Thyroid gland (tissue), 4 donors: ENCODE measurements around the gene GP1BA. TPM values are rescaled to one million over a fixed set of nuclear protein-coding genes. Genes with fewer than 3 reads are reported as not detected.

Experiments used
- DNase-seq, 2 donors: peaks; one replicate each; pipeline ENCODE4 v3.0.0-alpha.2; 2019
- H3K27ac ChIP-seq, 3 donors: fragments of 200-600 bp; sonication (generic); 1 replicate in 2 of 3; 2 replicates in 1 of 3; pipeline ENCODE4 v1.5.1; 2016 to 2019; ENCODE audit warnings: mild to moderate bottlenecking in 1 of 3, moderate library complexity in 1 of 3
- H3K27me3 ChIP-seq: fragments of 200-600 bp; sonication (generic); one replicate; pipeline ENCODE4 v1.5.1; 2019
- H3K36me3 ChIP-seq, 2 donors: fragments of 200-600 bp; sonication (generic); one replicate each; pipeline ENCODE4 v1.5.1; 2016 to 2019
- H3K4me1 ChIP-seq, 2 donors: fragments of 200-600 bp; sonication (generic); one replicate each; pipeline ENCODE4 v1.5.1; 2017 to 2019
- H3K4me3 ChIP-seq, 3 donors: fragments of 200-600 bp; sonication (generic); replicated peaks in 1 of 3; 1 replicate in 2 of 3; 2 replicates in 1 of 3; pipeline ENCODE4 v1.5.1; 2016; ENCODE audit warnings: mild to moderate bottlenecking in 1 of 3
- H3K9me3 ChIP-seq: fragments of 200-600 bp; sonication (generic); one replicate; pipeline ENCODE4 v1.5.1; 2017
- POLR2A ChIP-seq, 2 donors: fragments of 450-650 bp; IDR thresholded peaks; one replicate each; pipeline ENCODE4 v1.6.1; 2017; ENCODE audit warnings: antibody characterized with exemption in 2 of 2, mild to moderate bottlenecking in 2 of 2, moderate library complexity in 1 of 2
- WGBS, 2 donors: methylation state at CpG; one replicate each; pipeline ENCODE4 v1.1.5; 2017; 5-methylcytosine and 5-hydroxymethylcytosine counted together
- intact Hi-C: fragments of 100-400 bp; cut with DNase I; formaldehyde crosslinking; loops from one replicate; pipeline ENCODE4 v1.15.1; 2023
- total RNA-seq, 4 donors: library from RNA; depleted of rRNA; stranded (reverse); fragments of >200 nt; gene quantifications; one replicate each; pipeline ENCODE4 v1.2.3, GENCODE V29; 2016
- TF ChIP-seq, protein P1 (sequence below), 6 experiments: fragments of 200-600 bp in 3 of 6; fragments of 450-650 bp in 3 of 6; sonication (generic) in 3 of 6; IDR thresholded peaks; one replicate each; pipeline ENCODE4 v1.5.1; 2016 to 2019; ENCODE audit warnings: antibody characterized with exemption in 6 of 6, mild to moderate bottlenecking in 2 of 6, inconsistent platforms in 1 of 6, moderate library complexity in 1 of 6

Gene GP1BA
- total RNA-seq, 4 donors from 2014 or later = not detected

DNA sequence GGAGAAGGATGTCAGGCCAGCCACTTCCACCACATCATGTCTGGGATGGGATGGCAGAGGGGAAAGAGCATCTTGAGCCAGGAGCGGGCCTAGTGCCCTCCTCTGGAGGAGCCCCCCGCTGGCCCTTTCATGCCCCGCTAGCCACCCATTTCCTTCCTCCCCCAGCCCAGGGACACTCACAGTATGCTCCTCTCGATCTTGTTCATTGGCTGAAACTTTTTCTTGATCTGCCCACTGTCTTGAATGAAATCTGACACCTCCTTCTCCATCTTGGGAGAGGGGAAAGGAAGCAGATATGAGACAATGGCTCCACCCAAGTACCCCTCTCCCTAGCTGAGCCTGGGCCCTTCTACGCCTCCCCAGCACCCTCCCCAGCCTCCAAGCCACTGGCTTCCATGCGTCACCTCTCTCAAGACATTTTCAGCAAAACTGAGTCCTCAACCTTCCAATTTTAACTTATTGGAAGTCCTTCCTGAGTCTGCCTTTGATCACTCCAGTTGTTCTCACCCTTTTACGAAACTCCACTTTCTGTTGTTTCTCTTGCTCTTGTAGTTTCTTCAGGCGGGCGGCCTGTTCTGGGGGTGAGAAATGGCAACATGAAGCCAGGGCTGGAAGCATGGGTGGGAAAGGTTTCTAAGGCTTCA is 28.3 kb downstream of the GP1BA start:
- H3K9me3 ChIP-seq = no peaks in the 10 kb centered on the region
- no peak overlapping the region for H3K4me3 ChIP-seq
- no peak overlapping the region for H3K27ac ChIP-seq
- TF ChIP-seq POLR2A (IDR thresholded peaks at IDR 0.05) = no peak
- TF ChIP-seq, protein P1, sequence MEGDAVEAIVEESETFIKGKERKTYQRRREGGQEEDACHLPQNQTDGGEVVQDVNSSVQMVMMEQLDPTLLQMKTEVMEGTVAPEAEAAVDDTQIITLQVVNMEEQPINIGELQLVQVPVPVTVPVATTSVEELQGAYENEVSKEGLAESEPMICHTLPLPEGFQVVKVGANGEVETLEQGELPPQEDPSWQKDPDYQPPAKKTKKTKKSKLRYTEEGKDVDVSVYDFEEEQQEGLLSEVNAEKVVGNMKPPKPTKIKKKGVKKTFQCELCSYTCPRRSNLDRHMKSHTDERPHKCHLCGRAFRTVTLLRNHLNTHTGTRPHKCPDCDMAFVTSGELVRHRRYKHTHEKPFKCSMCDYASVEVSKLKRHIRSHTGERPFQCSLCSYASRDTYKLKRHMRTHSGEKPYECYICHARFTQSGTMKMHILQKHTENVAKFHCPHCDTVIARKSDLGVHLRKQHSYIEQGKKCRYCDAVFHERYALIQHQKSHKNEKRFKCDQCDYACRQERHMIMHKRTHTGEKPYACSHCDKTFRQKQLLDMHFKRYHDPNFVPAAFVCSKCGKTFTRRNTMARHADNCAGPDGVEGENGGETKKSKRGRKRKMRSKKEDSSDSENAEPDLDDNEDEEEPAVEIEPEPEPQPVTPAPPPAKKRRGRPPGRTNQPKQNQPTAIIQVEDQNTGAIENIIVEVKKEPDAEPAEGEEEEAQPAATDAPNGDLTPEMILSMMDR (IDR thresholded peaks at IDR 0.05) = no peak
- DNase-seq = no peak
- intact Hi-C loops = no loop called here
- peaks cover 7 to 24% of the 10 kb centered on the region in 2 donors for H3K4me1 ChIP-seq
- WGBS, 2 donors = 83 to 90% methylated on average over 9 of the region's 9 CpGs
- peaks cover 8 to 9% of the 10 kb centered on the region in 2 donors for H3K36me3 ChIP-seq
- H3K27me3 ChIP-seq = no peaks in the 10 kb centered on the region

DNA sequence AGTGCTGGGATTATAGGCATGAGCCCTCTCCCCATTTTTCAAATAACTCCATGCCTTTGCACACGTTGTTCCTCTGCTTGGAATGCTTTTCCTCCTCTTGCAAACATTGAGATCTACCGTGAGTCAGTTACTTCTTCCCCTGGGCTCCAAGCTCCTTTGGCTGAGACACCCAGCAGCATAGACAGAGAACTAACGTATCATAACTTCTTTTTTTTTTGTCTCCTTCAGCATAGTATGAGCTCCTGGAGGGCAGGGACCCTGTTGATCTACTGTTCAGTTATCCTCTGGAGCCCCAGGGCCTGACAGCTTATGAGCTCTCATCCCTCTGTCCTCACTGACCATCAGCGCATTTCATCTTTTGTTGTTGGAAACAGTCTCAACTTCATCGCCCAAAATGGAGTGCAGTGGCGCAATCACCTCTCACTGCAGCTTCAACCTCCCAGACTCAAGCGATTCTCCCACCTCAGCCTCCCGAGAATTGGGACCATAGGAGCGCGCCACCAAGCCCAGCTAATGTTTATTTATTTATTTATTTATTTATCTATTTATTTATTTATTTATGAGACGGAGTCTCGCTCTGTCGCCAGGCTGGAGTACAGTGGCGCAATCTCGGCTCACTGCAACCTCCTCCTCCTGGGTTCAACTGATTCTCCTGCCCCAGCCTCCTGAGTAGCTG is 33.4 kb downstream of the GP1BA start:
- DNase-seq = no peak
- intact Hi-C loops = no loop called here
- Histone ChIP-seq H3K36me3 (peaks cover 0 to 4% of the 10 kb centered on the region in 2 donors), H3K4me1 (peaks cover 20 to 26% of the 10 kb centered on the region in 2 donors), H3K9me3 (no peaks in the 10 kb centered on the region), H3K4me3 (no peak overlapping the region), H3K27ac (peak overlapping the region in 2 of 3 donors; percentile 69 to 89), H3K27me3 (no peaks in the 10 kb centered on the region)
- TF ChIP-seq POLR2A (IDR thresholded peaks at IDR 0.05) = no peak
- TF ChIP-seq, protein P1 (IDR thresholded peaks at IDR 0.05) = no peak
- WGBS, 2 donors = 97% methylated on average over 15 of the region's 15 CpGs

DNA sequence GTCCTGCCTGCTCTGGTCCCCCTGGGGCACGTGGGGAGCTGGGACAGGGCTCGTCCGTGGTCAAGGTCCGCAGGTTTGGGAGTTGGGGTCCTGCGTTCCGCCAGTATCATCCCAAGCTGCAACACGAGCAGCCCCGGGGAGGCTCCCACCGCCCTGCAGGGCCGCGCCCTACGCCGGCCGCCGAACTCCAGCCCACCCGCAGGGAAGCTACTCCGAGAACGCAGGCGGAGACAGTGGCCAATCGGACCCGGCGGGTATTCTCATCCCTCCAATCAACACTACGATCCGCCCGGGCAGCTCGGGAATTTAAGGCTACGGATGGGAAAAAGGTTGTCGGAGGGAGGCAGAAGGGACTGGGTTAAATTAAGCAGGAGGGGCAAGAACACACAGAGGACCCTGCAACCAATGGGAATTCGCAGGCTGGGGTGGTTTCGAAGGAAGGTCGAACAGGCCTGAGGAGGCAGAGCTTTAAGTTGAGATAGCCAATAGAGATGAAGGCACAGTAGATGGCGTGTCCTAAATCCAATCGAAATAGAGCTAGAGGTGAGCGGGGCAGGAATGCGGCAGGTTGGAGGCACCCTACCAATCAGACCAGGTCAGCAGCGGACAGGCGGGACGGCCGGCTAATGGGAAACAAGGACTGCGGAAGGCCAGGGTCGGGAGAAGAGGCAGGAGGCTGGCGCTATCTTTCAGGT is 34.9 kb downstream of the GP1BA start:
- peaks cover 3 to 5% of the 10 kb centered on the region in 2 donors for H3K36me3 ChIP-seq
- H3K9me3 ChIP-seq = no peaks in the 10 kb centered on the region
- TF ChIP-seq POLR2A (IDR thresholded peaks at IDR 0.05) = peak in 1 of 2 donors; percentile 50
- TF ChIP-seq, protein P1 (IDR thresholded peaks at IDR 0.05) = no peak
- H3K27me3 ChIP-seq = no peaks in the 10 kb centered on the region
- intact Hi-C loops = no loop called here
- peak; percentile 99 for DNase-seq
- peaks cover 20 to 26% of the 10 kb centered on the region in 2 donors for H3K4me1 ChIP-seq
- 0 to 1% methylated on average over 22 to 23 of the region's 42 CpGs for WGBS, 2 donors
- peak overlapping the region; percentile 31 to 88 (median 56) for H3K4me3 ChIP-seq
- peak overlapping the region; percentile 79 to 93 (median 90) for H3K27ac ChIP-seq

DNA sequence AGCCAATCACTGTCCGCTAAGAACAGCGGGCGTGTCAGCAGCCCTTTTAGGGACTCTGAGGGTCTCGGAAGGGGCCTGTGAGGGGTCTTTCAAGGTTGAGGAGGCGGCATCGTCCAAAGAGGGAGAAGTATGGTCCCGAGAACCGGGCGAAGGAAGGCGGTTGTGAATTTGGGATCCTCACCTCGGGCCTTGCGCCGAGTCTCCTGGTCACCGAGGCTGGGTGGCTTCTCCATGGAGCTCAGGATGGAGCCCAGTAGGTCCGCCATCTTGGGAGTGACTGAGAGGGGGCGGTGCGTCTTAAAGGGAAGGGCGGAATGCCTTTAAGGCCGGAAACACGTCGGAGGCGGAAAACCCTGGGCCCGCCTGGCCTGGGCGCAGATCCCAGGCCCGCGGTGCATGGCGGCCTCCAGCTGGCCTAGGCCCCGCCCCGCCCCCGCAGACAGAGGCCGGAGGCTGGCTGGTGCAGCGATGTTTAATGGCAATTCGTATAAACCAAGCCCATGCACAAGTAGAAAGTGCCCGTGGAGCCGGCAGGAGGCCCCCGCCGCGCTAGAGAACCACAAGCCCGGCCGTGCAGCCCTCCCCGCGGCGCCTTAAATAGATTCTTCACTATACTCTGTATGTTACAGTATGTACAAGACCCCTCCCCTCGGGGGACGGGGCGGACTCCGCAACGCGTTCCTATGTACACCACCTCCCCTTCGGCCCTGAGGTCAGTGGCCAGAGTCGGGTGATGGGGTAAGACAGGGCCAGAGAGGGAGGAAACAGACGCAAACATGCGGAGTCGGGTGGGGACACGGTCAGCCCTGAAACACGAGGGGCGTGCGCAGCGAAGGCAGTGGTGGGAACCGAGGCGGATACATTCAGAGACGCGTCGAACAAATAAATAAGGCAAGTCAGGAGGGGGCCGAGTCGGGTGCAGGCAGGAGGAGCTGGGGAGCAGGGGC is 35.7 kb downstream of the GP1BA start, which contains the start of gene SPAG7:
SPAG7 (minus strand) TSS at position 279 of the 947 bp plus-strand sequence; CDS start at position 266, 13 bp downstream.
- H3K4me1 ChIP-seq = peaks cover 20 to 26% of the 10 kb centered on the region in 2 donors
- DNase-seq = peak; percentile 94
- intact Hi-C loops = no loop called here

More for the DNA sequence above, 35.7 kb downstream of the GP1BA start, which contains the start of gene SPAG7:
- WGBS, 2 donors = 2 to 3% methylated on average over 40 to 48 of the region's 66 CpGs
- Histone ChIP-seq H3K36me3 (peaks cover 11 to 13% of the 10 kb centered on the region in 2 donors), H3K27me3 (no peaks in the 10 kb centered on the region), H3K27ac (peak within 1 kb of the TSS; percentile 79 to 93 (median 90)), H3K9me3 (no peaks in the 10 kb centered on the region), H3K4me3 (peak within 1 kb of the TSS; percentile 56 to 88 (median 65))
- TF ChIP-seq, protein P1 (IDR thresholded peaks at IDR 0.05) = peak in 1 of 6 experiments; percentile 11
- peak in 1 of 2 donors; percentile 75 for TF ChIP-seq POLR2A (IDR thresholded peaks at IDR 0.05)
